SHP77 treated with DMSO at 0.1 percent for 48 hours (cell line): ENCODE measurements around the gene PCNT.
"Not testable (repeated sequence)": the region's sequence is repeated elsewhere in the genome, so short reads cannot be mapped to it uniquely, and the experiment has no call there.

Experiments used
- DNase-seq: peaks from one replicate; lab custom pipeline; 2025; lab: John Stamatoyannopoulos, UW

The PCNT gene

GRCh38 chr21:46427516-46427915, 103.6 kb downstream of the PCNT start:
- DNase-seq: no peak

- DNase-seq: no peak
Observed at GRCh38 chr21:46428286-46428685, 104.3 kb downstream of the PCNT start.

GRCh38 chr21:46428987-46429710, 105.2 kb downstream of the PCNT start:
- DNase-seq: no peak

- no peak for DNase-seq
Observed at GRCh38 chr21:46429754-46430681, 106.1 kb downstream of the PCNT start.

GRCh38 chr21:46431448-46431847, 107.5 kb downstream of the PCNT start:
- DNase-seq: no peak

- no peak for DNase-seq
Observed at GRCh38 chr21:46431884-46432488, 108.0 kb downstream of the PCNT start.

- DNase-seq: not testable (repeated sequence)
Observed at GRCh38 chr21:46433116-46433515, 109.2 kb downstream of the PCNT start.

GRCh38 chr21:46434322-46434958, 110.5 kb downstream of the PCNT start:
- no peak for DNase-seq

- no peak for DNase-seq
Observed at GRCh38 chr21:46435786-46436227, 111.9 kb downstream of the PCNT start.

GRCh38 chr21:46436621-46437020, 112.7 kb downstream of the PCNT start:
- DNase-seq: no peak

- no peak for DNase-seq
Observed at GRCh38 chr21:46437096-46437498, 113.1 kb downstream of the PCNT start.

- DNase-seq: no peak
Observed at GRCh38 chr21:46437511-46437910, 113.6 kb downstream of the PCNT start.

GRCh38 chr21:46438241-46438640, 114.3 kb downstream of the PCNT start:
- no peak for DNase-seq

- no peak for DNase-seq
Observed at GRCh38 chr21:46439906-46440305, 116.0 kb downstream of the PCNT start.

- DNase-seq: no peak
Observed at GRCh38 chr21:46441331-46441730, 117.4 kb downstream of the PCNT start.

- DNase-seq: no peak
Observed at GRCh38 chr21:46441961-46442498, 118.1 kb downstream of the PCNT start.

GRCh38 chr21:46442938-46443337, 119.0 kb downstream of the PCNT start:
- no peak for DNase-seq

GRCh38 chr21:46443910-46444309, 120.0 kb downstream of the PCNT start:
- no peak for DNase-seq

GRCh38 chr21:46448108-46448507, 124.2 kb downstream of the PCNT start:
- DNase-seq: no peak

- not testable (repeated sequence) for DNase-seq
Observed at GRCh38 chr21:46448855-46449254, 124.9 kb downstream of the PCNT start.

GRCh38 chr21:46452710-46453109, 128.8 kb downstream of the PCNT start:
- DNase-seq: no peak

- no peak for DNase-seq
Observed at GRCh38 chr21:46454142-46454541, 130.2 kb downstream of the PCNT start.
